Activated CD8-positive, alpha-beta memory T cell treated with anti-CD3 and anti-CD28 coated beads, Interleukin-2, amount 50 U/mL, for 48 hours (primary cell): Measurements from ENCODE around the gene OGFOD2.

ENCODE experiments used
- DNase-seq: peaks from one replicate; pipeline ENCODE4 v3.0.0-alpha.2; 2020

OGFOD2 gene

GRCh38 chr12:122977655-122978392 is 2.8 kb downstream of the OGFOD2 start:
- DNase-seq, result no peak

- no peak for DNase-seq
These were observed 3.5 kb downstream of the OGFOD2 start for GRCh38 chr12:122978507-122978955.

DNA sequence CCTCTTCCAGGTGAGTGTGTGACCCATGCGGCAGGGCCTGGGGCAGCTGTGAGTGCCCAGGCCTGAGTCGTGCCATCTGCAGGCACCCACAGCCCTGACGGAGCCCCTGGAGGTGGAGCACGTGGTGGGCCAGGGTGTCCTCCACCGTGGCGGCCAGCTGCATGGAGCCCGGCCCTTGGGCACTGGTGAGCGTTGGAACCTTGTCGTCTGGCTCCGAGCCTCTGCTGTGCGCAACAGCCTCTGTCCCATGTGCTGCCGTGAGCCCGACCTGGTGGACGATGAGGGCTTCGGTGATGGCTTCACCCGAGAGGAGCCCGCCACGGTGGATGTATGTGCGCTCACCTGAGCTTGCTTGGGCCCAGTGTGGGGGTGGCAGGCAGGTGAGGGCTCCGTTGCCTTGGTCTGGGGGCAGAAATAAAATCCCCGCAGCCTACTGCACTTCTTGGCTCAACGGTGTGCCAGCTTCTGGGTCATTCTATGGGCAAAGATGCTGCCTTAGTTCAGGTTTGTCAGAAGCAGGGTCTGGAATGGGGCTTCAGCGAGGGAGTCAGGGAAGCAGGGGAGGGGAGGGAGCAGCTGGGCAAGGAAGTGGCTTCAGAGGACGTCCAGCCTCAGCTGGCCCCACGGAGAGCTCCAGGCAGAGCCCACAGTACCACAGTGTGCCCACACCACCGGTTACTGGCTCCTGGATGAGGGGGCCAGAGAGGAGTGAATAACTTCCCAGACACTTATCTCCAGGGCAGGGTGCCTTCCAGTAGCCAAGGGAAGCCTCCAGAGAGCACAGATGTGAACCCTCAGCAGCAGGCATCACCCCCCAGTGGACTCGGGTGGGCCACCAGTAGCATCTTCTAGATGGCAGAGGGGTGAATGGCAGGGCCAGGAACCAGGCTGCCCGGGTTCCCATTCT is 4.2 kb downstream of the OGFOD2 start:
- DNase-seq, result peak; percentile 59

DNA sequence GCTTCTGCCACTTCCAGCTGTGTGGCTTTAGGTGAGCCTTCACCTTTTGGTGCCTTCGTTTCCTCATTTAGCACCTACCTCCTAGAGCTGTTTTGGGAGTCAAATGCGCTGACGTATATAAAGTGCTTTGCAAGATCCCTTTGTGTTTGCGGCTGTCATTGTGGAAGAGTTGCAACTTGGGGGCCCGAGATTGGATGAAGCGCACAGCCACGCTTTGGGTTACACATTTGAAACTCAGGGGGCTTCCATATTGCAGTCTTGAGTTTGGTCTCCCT is 4.8 kb downstream of the OGFOD2 start:
- DNase-seq, result no peak

DNA sequence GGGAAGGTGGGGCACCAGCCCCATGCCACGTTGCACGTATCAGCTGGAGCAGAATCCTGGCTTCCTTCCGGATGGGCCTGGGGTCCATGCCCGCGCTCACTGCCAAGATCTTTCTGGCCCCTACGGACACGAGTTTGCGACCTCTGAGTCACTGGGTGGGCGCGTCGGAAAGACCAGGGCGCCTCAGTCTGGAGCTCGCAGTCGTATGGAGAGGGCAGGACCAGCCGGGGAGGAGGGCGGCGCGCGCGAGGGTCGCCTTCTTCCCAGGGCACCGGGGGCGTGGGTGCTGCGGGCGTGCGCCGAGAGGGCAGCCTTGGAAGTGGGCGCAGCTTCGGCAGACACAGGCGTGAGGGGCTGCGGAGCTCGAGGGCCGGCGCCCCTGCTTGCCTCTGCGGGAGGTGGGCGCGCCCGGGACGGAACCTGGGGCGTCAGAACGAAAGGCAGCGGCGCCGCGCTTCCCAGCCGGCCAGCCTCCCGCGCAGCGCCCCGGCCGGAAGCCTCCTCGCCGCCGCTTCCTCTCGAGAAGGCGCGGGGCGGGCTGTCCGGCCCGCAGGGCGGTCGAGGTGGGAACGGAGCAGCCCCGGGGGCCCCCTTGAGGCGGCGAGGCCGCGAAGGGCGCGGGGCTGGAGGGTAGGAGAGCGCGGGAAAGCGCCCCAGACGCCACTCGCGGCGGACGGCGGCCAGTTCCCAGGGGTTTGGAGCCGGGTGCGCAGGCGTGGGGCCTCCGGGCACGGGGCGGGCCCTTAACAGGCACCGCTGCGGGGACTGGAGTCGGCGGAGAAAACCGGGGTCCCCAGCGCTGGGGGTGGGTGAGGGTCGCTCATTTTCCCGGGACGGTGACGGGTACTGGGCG is 5.4 kb downstream of the OGFOD2 start, which contains the start of gene ARL6IP4:
Gene ARL6IP4, plus strand, starts transcription at position 499 of the 853 bp plus-strand sequence. CDS start 459 bp downstream, outside the sequence.
- peak; percentile 86 for DNase-seq

- DNase-seq, result peak; percentile 74
These were observed 6.0 kb downstream of the OGFOD2 start for GRCh38 chr12:122981036-122981471.

GRCh38 chr12:122981587-122982476 is 6.8 kb downstream of the OGFOD2 start:
- DNase-seq, result no peak

DNA sequence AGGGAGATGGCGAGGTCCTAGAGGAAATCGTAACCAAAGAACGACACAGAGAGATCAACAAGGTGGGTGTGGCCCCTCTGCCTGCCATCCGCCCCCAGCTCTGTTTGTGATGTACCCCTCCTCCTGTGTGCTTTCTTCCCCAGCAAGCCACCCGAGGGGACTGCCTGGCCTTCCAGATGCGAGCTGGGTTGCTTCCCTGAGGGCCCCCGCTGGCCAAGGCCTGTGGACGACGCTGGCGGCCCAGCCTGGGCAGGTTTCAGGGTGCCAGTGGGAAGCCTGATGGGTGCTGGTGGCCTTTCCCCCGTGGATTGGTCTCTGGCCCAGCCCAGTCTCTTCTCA is 7.4 kb downstream of the OGFOD2 start:
- no peak for DNase-seq

- no peak for DNase-seq
These were observed 8.1 kb downstream of the OGFOD2 start for GRCh38 chr12:122982963-122983788.

- DNase-seq, result no peak
These were observed 8.9 kb downstream of the OGFOD2 start for GRCh38 chr12:122983789-122984515.

GRCh38 chr12:122984612-122985337 is 9.7 kb downstream of the OGFOD2 start:
- no peak for DNase-seq

- no peak for DNase-seq
These were observed 10.6 kb downstream of the OGFOD2 start for GRCh38 chr12:122985338-122986257.

DNA sequence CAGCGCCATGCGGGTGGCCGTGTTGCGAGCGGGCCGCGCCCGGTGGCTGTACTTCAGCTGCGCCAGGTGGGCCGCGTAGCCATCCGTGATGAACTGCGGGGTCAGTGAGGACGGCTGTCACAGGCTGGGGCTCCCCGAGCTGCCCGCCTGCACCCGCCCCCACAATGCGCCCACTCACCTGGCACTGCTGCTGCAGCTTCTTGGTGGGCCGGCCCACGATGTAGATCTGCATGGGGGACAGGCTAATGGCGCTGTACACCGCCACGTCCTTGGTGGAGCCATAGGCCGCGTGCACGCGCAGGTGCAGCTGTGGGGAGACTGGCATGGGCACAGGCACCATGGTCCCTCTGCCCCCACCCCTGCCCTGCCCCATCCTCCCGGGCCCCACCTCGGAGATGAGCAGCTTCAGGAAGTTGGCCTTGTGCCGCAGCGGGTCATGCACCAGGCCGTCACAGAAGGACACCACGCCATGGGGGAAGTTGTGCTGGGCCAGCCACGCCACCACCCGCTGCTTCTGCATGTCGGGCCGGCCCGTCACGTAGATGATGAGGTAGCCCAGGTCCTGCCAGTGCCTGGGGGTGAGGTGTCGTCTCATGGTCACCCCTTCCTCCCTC is 11.3 kb downstream of the OGFOD2 start:
- no peak for DNase-seq

DNA sequence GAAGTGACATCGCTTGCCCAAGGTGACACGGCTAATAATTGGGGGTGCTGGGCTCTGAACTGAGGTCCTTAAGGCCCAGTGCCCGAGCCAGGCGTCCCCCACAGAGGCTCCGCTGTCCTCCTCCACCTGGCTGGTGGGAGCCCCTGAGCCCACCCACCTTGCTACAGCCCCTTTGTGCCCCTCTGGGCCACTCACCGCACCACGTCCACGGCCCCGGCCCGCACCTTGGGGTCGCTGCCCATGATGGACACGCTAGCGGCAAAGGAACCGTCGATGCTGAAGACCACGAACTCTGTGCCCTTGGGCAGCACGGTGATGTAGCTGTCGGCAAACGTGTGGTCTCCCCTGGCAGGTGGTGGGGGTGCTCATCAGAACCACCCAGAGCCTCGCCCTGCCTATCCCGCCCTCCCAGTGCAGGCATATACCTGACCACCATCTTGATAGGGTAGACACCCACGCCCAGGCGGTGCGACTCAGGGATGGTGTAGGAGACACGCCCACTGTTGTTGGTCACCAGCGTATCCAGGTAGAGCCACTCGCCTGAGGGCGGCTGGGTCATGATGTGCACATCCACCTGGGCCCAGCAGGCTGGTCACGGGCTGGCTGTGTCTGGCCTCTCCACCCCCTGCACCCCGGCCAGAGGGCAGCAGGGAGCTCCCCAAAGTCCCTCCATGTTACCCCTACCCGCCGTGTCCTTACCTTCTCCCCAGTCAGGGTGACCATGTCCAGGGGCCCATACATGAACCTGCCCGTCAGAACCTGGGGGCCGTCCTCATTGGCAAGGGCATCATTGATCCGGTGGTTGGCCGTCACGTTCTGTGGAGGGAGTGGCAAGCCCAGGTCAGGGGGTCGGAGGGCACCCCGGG is 12.3 kb downstream of the OGFOD2 start:
- no peak for DNase-seq

- DNase-seq, result no peak
These were observed 13.0 kb downstream of the OGFOD2 start for GRCh38 chr12:122988036-122988435.

DNA sequence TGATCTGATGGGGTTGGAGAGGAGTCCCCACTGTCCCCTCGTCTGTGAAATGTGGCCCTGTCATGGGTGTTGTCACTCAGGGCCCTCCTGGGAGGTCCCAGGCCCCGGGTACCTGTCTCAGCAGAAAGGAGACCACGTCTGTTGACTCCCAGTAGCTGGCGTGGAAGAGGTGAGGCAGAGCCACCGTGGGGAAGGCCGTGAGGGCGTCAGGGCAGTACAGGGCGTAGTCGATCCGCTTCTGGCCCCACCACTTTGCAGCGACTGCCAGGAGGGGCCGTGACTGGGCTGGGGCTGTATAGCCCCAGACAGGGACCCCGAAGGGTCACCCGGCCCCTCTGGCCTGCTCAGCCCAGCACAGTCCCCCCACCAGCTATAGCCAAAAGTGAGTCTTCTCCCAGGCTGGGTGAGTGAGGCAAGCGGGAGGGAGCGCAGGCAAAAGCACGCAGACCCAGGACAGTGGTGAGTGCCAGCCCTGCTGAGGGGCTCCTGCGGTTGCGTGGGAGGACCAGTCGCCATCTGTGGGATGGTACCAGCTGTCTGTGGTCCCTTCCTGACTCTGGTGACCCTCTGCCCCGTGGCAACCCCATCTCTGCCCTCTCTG is 13.7 kb downstream of the OGFOD2 start:
- DNase-seq, result no peak
